HepG2 (cell line): ENCODE measurements around the gene BEX3. TPM values are rescaled to one million over a fixed set of nuclear protein-coding genes. Genes with fewer than 3 reads are reported as not detected.

ENCODE experiments used
- CENPT ChIP-seq: sonication (generic); formaldehyde crosslinking; IDR thresholded peaks from 2 replicates; pipeline ENCODE4 v1.8.0; 2022; ENCODE audit warnings: low read depth, mild to moderate bottlenecking, moderate library complexity, missing genetic modification reagents
- KDM1A ChIP-seq: IDR thresholded peaks from 2 replicates; pipeline ENCODE4 v1.6.1; 2016; ENCODE audit warnings: missing compliant biosample characterization
- SIN3A ChIP-seq: IDR thresholded peaks from 2 replicates; pipeline ENCODE4 v1.6.1; 2011; ENCODE audit warnings: low read depth, mild to moderate bottlenecking, control low read depth, low read length, borderline replicate concordance
- THAP11 ChIP-seq: IDR thresholded peaks from 2 replicates; pipeline ENCODE4 v1.6.1; 2016; ENCODE audit warnings: missing biosample characterization, missing genetic modification reagents
- ZNF253 ChIP-seq: sonication (generic); formaldehyde crosslinking; IDR thresholded peaks from 2 replicates; pipeline ENCODE4 v1.8.0; 2022; ENCODE audit warnings: mild to moderate bottlenecking, missing genetic modification reagents, borderline replicate concordance
- ZNF629 ChIP-seq: sonication (generic); formaldehyde crosslinking; conservative IDR thresholded peaks from 2 replicates; pipeline ENCODE4 v1.5.0; 2020; ENCODE audit warnings: missing genetic modification reagents
- ZNF670 ChIP-seq: sonication (generic); formaldehyde crosslinking; IDR thresholded peaks from 2 replicates; pipeline ENCODE4 v1.8.0; 2022; ENCODE audit warnings: mild to moderate bottlenecking, missing genetic modification reagents, borderline replicate concordance
- ZNF839 ChIP-seq: sonication (generic); formaldehyde crosslinking; IDR thresholded peaks from 2 replicates; pipeline ENCODE4 v1.4.0; 2020; ENCODE audit warnings: missing genetic modification reagents, mild to moderate bottlenecking, borderline replicate concordance
- polyA plus RNA-seq, 8 experiments: library from polyadenylated mRNA; depleted of rRNA in 3 of 8; stranded (reverse) in 7 of 8; unstranded in 1 of 8; fragments of >200 nt; fragmentation: Illumina TruSeq in 4 of 8; extraction: Trizol in 4 of 8; gene quantifications; 2 replicates each; pipeline versions ENCODE4 v1.2.1 to v1.2.3, GENCODE V29; 2011 to 2016; ENCODE audit warnings: low read depth in 4 of 8, missing spikeins in 1 of 8, mixed read lengths in 1 of 8; ENCODE audit not compliant: insufficient read depth in 1 of 8
- total RNA-seq, 5 experiments: library from RNA; depleted of rRNA; stranded (reverse); fragments of >200 nt; fragmentation: Illumina TruSeq; extraction: Trizol; gene quantifications; 2 replicates each; pipeline ENCODE4 v1.2.3, GENCODE V29; 2016; ENCODE audit warnings: low read depth in 1 of 5
- TF ChIP-seq, protein P1 (sequence below): sonication (generic); formaldehyde crosslinking; IDR thresholded peaks from 2 replicates; pipeline ENCODE4 v1.5.1; 2020; ENCODE audit warnings: mild to moderate bottlenecking, missing genetic modification reagents, moderate library complexity
- TF ChIP-seq, protein P2 (sequence below): IDR thresholded peaks from 2 replicates; pipeline ENCODE4 v1.6.1; 2012; ENCODE audit warnings: inconsistent platforms
- TF ChIP-seq, protein P3 (sequence below): sonication (generic); formaldehyde crosslinking; IDR thresholded peaks from 2 replicates; pipeline ENCODE4 v1.5.1; 2020; ENCODE audit warnings: missing genetic modification reagents, mild to moderate bottlenecking, borderline replicate concordance
- TF ChIP-seq, protein P4 (sequence below): sonication (generic); formaldehyde crosslinking; IDR thresholded peaks from 2 replicates; pipeline ENCODE4 v1.9.0; 2021; ENCODE audit warnings: missing genetic modification reagents, mild to moderate bottlenecking, borderline replicate concordance
- TF ChIP-seq, protein P5 (sequence below): fragments of 450-650 bp; IDR thresholded peaks from 2 replicates; pipeline ENCODE4 v1.6.1; 2017; ENCODE audit warnings: mild to moderate bottlenecking
- TF ChIP-seq, protein P6 (sequence below): sonication (generic); formaldehyde crosslinking; IDR thresholded peaks from 2 replicates; pipeline ENCODE4 v1.4.0; 2020; ENCODE audit warnings: mild to moderate bottlenecking, missing genetic modification reagents

The BEX3 gene
- total and polyA plus RNA-seq, 2 of the 13 experiments (the other 11 are each of a cell fraction or from before 2014, with no cell fraction given), result 50.9 to 55.8 TPM

DNA sequence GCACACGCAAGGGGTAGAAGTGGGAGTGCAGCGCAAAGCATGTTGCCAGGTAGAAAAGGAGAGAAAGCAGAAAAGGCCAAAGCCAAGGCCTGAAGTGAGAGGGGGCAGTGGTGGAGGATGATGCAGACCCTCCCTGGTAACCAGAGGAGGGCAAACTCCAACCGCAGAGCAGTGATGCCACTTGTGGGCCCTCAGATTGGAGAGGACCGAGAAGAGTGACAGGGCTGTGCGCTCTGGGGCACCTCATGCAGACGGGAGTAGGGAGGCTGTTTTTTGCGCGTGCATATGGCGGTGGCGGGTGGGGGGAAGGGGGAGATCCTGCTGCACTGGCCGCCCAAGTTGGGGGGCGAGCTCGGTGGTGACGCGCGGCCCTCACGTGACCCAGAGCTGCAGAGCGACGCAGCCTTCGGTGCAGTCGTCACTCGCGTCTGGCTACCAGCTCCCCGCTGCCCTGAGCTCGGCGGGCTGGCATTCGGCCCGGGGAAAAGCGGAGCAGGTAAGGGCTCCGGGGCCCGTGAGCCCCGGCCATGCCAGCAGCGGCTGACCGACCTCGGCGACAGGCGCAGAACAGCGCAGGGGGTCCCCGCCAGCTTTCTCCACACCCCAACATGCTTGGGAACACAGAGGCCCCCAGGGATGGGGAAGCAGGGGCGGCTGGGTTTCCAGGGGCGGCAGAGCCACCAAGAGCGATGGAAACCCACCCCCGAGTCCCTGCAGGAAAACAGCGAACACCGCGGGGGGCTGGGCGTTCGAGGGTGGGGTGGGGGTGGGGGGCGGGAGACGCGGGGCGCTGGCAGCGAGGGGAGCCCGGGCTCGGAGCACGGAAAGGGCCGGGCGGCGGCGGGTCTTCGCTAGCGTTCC is at the start of gene BEX3 (continued):
- TF ChIP-seq, protein P1, sequence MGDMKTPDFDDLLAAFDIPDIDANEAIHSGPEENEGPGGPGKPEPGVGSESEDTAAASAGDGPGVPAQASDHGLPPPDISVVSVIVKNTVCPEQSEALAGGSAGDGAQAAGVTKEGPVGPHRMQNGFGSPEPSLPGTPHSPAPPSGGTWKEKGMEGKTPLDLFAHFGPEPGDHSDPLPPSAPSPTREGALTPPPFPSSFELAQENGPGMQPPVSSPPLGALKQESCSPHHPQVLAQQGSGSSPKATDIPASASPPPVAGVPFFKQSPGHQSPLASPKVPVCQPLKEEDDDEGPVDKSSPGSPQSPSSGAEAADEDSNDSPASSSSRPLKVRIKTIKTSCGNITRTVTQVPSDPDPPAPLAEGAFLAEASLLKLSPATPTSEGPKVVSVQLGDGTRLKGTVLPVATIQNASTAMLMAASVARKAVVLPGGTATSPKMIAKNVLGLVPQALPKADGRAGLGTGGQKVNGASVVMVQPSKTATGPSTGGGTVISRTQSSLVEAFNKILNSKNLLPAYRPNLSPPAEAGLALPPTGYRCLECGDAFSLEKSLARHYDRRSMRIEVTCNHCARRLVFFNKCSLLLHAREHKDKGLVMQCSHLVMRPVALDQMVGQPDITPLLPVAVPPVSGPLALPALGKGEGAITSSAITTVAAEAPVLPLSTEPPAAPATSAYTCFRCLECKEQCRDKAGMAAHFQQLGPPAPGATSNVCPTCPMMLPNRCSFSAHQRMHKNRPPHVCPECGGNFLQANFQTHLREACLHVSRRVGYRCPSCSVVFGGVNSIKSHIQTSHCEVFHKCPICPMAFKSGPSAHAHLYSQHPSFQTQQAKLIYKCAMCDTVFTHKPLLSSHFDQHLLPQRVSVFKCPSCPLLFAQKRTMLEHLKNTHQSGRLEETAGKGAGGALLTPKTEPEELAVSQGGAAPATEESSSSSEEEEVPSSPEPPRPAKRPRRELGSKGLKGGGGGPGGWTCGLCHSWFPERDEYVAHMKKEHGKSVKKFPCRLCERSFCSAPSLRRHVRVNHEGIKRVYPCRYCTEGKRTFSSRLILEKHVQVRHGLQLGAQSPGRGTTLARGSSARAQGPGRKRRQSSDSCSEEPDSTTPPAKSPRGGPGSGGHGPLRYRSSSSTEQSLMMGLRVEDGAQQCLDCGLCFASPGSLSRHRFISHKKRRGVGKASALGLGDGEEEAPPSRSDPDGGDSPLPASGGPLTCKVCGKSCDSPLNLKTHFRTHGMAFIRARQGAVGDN (CRISPR knock-in tag), result peak; percentile 75
- TF ChIP-seq ZNF253 (CRISPR knock-in tag) (no peak), SIN3A (no peak), ZNF629 (CRISPR knock-in tag) (no peak), KDM1A (no peak), THAP11 (CRISPR knock-in tag) (no peak), ZNF839 (CRISPR knock-in tag) (no peak), CENPT (CRISPR knock-in tag) (no peak), ZNF670 (CRISPR knock-in tag) (no peak)
- TF ChIP-seq, protein P2, sequence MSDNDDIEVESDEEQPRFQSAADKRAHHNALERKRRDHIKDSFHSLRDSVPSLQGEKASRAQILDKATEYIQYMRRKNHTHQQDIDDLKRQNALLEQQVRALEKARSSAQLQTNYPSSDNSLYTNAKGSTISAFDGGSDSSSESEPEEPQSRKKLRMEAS, result peak; percentile 59
- TF ChIP-seq, protein P3, sequence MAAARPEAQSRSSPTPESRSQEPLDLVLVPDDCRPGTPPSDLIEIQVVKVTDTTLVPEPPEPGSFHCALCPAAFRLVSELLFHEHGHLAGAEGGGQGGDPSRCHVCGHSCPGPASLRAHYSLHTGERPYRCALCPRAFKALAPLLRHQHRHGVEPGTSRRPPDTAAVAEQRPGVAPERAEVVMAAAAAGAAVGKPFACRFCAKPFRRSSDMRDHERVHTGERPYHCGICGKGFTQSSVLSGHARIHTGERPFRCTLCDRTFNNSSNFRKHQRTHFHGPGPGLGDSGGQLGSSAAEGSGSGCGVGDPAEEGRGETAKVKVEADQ (CRISPR knock-in tag), result no peak
- TF ChIP-seq, protein P4, sequence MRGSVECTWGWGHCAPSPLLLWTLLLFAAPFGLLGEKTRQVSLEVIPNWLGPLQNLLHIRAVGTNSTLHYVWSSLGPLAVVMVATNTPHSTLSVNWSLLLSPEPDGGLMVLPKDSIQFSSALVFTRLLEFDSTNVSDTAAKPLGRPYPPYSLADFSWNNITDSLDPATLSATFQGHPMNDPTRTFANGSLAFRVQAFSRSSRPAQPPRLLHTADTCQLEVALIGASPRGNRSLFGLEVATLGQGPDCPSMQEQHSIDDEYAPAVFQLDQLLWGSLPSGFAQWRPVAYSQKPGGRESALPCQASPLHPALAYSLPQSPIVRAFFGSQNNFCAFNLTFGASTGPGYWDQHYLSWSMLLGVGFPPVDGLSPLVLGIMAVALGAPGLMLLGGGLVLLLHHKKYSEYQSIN (CRISPR knock-in tag), result no peak
- TF ChIP-seq, protein P5, sequence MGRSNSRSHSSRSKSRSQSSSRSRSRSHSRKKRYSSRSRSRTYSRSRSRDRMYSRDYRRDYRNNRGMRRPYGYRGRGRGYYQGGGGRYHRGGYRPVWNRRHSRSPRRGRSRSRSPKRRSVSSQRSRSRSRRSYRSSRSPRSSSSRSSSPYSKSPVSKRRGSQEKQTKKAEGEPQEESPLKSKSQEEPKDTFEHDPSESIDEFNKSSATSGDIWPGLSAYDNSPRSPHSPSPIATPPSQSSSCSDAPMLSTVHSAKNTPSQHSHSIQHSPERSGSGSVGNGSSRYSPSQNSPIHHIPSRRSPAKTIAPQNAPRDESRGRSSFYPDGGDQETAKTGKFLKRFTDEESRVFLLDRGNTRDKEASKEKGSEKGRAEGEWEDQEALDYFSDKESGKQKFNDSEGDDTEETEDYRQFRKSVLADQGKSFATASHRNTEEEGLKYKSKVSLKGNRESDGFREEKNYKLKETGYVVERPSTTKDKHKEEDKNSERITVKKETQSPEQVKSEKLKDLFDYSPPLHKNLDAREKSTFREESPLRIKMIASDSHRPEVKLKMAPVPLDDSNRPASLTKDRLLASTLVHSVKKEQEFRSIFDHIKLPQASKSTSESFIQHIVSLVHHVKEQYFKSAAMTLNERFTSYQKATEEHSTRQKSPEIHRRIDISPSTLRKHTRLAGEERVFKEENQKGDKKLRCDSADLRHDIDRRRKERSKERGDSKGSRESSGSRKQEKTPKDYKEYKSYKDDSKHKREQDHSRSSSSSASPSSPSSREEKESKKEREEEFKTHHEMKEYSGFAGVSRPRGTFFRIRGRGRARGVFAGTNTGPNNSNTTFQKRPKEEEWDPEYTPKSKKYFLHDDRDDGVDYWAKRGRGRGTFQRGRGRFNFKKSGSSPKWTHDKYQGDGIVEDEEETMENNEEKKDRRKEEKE, result no peak
- TF ChIP-seq, protein P6, sequence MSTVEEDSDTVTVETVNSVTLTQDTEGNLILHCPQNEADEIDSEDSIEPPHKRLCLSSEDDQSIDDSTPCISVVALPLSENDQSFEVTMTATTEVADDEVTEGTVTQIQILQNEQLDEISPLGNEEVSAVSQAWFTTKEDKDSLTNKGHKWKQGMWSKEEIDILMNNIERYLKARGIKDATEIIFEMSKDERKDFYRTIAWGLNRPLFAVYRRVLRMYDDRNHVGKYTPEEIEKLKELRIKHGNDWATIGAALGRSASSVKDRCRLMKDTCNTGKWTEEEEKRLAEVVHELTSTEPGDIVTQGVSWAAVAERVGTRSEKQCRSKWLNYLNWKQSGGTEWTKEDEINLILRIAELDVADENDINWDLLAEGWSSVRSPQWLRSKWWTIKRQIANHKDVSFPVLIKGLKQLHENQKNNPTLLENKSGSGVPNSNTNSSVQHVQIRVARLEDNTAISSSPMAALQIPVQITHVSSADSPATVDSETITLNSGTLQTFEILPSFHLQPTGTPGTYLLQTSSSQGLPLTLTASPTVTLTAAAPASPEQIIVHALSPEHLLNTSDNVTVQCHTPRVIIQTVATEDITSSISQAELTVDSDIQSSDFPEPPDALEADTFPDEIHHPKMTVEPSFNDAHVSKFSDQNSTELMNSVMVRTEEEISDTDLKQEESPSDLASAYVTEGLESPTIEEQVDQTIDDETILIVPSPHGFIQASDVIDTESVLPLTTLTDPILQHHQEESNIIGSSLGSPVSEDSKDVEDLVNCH (CRISPR knock-in tag), result no peak
